LNCaP clone FGC (cell line): ENCODE data around the gene TTC4.
A peak's percentile ranks its signal among the peaks of the same experiment; 100 is the strongest.

Experiments used
- DNase-seq: peaks from one replicate; pipeline ENCODE4 v3.0.0-alpha.2; 2011; ENCODE audit warnings: low read depth
- H3K4me3 ChIP-seq: 2 replicates; pipeline ENCODE4 v1.5.1; 2011; ENCODE audit warnings: mild to moderate bottlenecking, low read depth, low read length, control low read depth
- TF ChIP-seq, protein P1 (sequence below): IDR thresholded peaks from 2 replicates; pipeline ENCODE4 v1.5.1; 2012; ENCODE audit warnings: mild to moderate bottlenecking; ENCODE audit not compliant: control insufficient read depth, insufficient read depth; ENCODE audit errors: extremely low read depth

The TTC4 gene

GRCh38 chr1:54788459-54788858 is 72.8 kb downstream of the TTC4 start:
- no peak for DNase-seq
- TF ChIP-seq, protein P1, sequence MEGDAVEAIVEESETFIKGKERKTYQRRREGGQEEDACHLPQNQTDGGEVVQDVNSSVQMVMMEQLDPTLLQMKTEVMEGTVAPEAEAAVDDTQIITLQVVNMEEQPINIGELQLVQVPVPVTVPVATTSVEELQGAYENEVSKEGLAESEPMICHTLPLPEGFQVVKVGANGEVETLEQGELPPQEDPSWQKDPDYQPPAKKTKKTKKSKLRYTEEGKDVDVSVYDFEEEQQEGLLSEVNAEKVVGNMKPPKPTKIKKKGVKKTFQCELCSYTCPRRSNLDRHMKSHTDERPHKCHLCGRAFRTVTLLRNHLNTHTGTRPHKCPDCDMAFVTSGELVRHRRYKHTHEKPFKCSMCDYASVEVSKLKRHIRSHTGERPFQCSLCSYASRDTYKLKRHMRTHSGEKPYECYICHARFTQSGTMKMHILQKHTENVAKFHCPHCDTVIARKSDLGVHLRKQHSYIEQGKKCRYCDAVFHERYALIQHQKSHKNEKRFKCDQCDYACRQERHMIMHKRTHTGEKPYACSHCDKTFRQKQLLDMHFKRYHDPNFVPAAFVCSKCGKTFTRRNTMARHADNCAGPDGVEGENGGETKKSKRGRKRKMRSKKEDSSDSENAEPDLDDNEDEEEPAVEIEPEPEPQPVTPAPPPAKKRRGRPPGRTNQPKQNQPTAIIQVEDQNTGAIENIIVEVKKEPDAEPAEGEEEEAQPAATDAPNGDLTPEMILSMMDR, result no peak
- H3K4me3 ChIP-seq, result no peak overlapping the region

DNA sequence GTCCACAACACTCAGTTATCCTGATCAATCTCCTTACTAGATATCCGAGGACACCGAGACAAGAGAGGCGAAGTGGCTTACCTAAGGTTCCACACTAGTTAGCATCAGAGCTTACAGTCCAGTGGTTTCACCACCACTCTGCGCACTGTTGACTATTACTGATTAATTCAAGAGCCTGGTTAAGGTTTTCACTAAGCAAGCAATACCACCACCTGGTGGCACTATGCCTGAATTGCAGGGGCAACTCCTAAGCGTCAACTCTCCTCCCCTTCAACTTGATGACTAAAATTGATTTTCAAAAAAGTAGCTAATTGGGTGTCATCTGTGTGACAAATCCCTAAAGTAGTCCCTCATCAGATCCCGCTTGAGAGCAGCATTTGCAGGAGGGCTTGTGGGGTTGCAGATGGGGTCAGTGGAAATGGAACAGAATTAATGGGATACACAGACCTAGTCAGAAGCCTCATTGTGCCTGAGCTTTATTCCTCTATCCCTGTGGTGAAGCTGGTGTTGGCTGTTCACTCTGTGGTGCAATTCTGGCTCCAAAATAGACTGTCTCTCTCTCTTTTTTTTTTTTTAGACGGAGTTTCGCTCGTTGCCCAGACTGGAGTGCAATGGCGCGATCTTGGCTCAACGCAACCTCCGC is 76.3 kb downstream of the TTC4 start:
- TF ChIP-seq, protein P1, result peak; percentile 79
- H3K4me3 ChIP-seq, result no peak overlapping the region
- DNase-seq, result no peak
